CD4-positive, alpha-beta memory T cell (primary cell): ENCODE measurements around the gene HIC1. TPM values are rescaled to one million over a fixed set of nuclear protein-coding genes. Genes with fewer than 3 reads are reported as not detected.

ENCODE experiments used
- CTCF ChIA-PET: fragments of 350-600 bp; sonication (Branson Sonifier 250); formaldehyde crosslinking; loops from one replicate; lab custom pipeline; 2021; ENCODE audit warnings: inconsistent platforms; ENCODE audit not compliant: partially characterized antibody; lab: Charles Lee
- POLR2A ChIA-PET: fragments of 350-600 bp; sonication (Branson Sonifier 250); formaldehyde crosslinking; loops from one replicate; lab custom pipeline; 2021; ENCODE audit not compliant: partially characterized antibody; lab: Charles Lee
- DNase-seq, 5 donors: peaks; one replicate each; pipeline versions ENCODE4 v3.0.0 to v3.0.0-alpha.2; 2020 to 2022; ENCODE audit warnings: mixed read lengths in 1 of 5
- H3K27ac ChIP-seq: one replicate; pipeline ENCODE4 v1.7.0; 2013; ENCODE audit warnings: low read depth, low read length
- H3K27me3 ChIP-seq: 2 replicates; pipeline ENCODE4 v1.7.0; 2013; ENCODE audit warnings: mild to moderate bottlenecking, low read length, moderate library complexity; ENCODE audit not compliant: insufficient read depth
- H3K36me3 ChIP-seq: 2 replicates; pipeline ENCODE4 v1.7.0; 2013; ENCODE audit warnings: mild to moderate bottlenecking, low read length, moderate library complexity; ENCODE audit not compliant: insufficient read depth
- H3K4me1 ChIP-seq: 2 replicates; pipeline ENCODE4 v1.7.0; 2013; ENCODE audit warnings: mild to moderate bottlenecking, low read length, moderate library complexity; ENCODE audit not compliant: insufficient read depth
- H3K4me3 ChIP-seq, 2 donors: one replicate each; pipeline ENCODE4 v1.7.0; 2013; ENCODE audit warnings: low read length in 2 of 2, mild to moderate bottlenecking in 1 of 2
- H3K9me3 ChIP-seq, 2 donors: one replicate each; pipeline ENCODE4 v1.7.0; 2013; ENCODE audit warnings: low read length in 2 of 2, control low read depth in 1 of 2; ENCODE audit not compliant: control insufficient read depth in 1 of 2
- H3K27ac Mint-ChIP-seq, 7 donors: one replicate each; pipeline ENCODE4 v1.8.0; 2020 to 2021; ENCODE audit warnings: mixed read lengths in 7 of 7, mild to moderate bottlenecking in 6 of 7, inconsistent platforms in 3 of 7, moderate library complexity in 3 of 7
- H3K27me3 Mint-ChIP-seq, 2 donors: one replicate each; pipeline ENCODE4 v1.8.0; 2020 to 2021; ENCODE audit warnings: mixed read lengths in 2 of 2
- H3K36me3 Mint-ChIP-seq, 2 donors: one replicate each; pipeline ENCODE4 v1.8.0; 2020 to 2021; ENCODE audit warnings: mixed read lengths in 2 of 2, inconsistent platforms in 1 of 2, mild to moderate bottlenecking in 1 of 2
- H3K4me1 Mint-ChIP-seq, 4 donors: one replicate each; pipeline ENCODE4 v1.8.0; 2020 to 2021; ENCODE audit warnings: mixed read lengths in 4 of 4, mild to moderate bottlenecking in 1 of 4
- H3K4me3 Mint-ChIP-seq, 8 donors: one replicate each; pipeline ENCODE4 v1.8.0; 2020 to 2021; ENCODE audit warnings: mixed read lengths in 8 of 8, mild to moderate bottlenecking in 7 of 8, moderate library complexity in 6 of 8, inconsistent platforms in 3 of 8
- H3K9me3 Mint-ChIP-seq, 8 donors: one replicate each; pipeline ENCODE4 v1.8.0; 2020 to 2021; ENCODE audit warnings: mixed read lengths in 8 of 8, mild to moderate bottlenecking in 5 of 8, inconsistent platforms in 3 of 8, moderate library complexity in 1 of 8
- intact Hi-C: fragments of 100-400 bp; cut with micrococcal nuclease; formaldehyde crosslinking; loops from one replicate; pipeline ENCODE4 v1.15.1; 2023
- polyA plus RNA-seq, 2 donors: library from polyadenylated mRNA; unstranded; fragments of 300-500 nt; fragmentation: Illumina TruSeq; gene quantifications; one replicate each; pipeline ENCODE4 v1.2.3, GENCODE V29; 2021
- total RNA-seq, 2 experiments: library from RNA; stranded (reverse); gene quantifications; one replicate each; pipeline ENCODE4 v1.2.3, GENCODE V29; 2021

Gene HIC1
- total and polyA plus RNA-seq, 4 experiments from 2014 or later: 0.39 to 5.2 (median 3.3) TPM

DNA sequence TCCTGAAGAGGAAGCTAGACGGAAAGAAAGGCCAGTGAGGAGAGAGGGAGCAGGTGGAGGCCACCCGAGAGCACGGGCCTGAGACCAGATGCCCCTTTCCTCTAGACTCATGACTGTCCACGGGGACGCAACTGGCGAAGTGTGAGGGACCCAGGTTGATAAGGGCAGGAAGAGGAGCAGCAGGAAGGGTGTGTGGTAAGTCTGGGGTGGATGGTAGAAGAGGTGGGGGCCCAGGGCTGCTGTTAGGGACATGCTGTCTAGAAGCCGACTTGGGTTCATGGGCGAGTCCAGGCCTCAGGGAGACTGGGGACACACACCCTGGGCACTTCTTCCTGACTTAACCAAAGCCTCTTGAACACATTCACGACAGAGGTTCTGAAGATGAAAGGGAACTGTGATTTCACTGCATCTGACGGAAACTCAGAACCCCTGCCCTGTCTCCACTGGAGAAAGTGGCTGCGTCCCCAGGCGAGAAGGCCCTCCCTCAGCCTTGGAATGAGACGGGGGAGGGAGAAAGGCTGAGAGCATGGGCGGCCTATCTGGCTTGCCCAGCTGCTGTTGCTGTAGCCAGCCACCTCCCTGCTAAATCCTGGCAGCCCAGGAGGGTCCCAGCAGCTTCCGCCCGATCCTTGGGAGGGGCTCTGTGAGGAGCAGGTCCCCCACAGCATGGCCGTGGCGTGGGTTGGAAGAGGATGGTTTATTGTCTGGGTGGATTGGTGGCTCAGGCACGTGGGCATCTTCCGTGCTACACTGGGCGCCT, 6.0 kb downstream of the HIC1 start:
- H3K27ac Mint-ChIP-seq: peak overlapping the region in 6 of 7 donors; percentile 35 to 71 (median 54)
- Histone ChIP-seq H3K4me3 (no peak overlapping the region), H3K27ac (no peak overlapping the region), H3K9me3 (no peaks in the 10 kb centered on the region), H3K36me3 (peaks cover 21% of the 10 kb centered on the region), H3K4me1 (peaks cover 13% of the 10 kb centered on the region), H3K27me3 (no peaks in the 10 kb centered on the region)
- DNase-seq: no peak
- H3K36me3 Mint-ChIP-seq: peaks cover 41 to 42% of the 10 kb centered on the region in 2 donors
- no peaks in the 10 kb centered on the region for H3K27me3 Mint-ChIP-seq
- peaks cover 5 to 13% (median 8%) of the 10 kb centered on the region in 4 donors for H3K4me1 Mint-ChIP-seq
- POLR2A ChIA-PET: no interaction called here
- CTCF ChIA-PET: interaction anchor here (0.6 to 8.6 kb wide), 3 partner anchors 9 to 184 kb away, joined by 4 to 192 read pairs (median 6); no protein-coding TSS in a partner anchor
- peak overlapping the region in 1 of 8 donors; percentile 54 for H3K4me3 Mint-ChIP-seq
- intact Hi-C loops: no loop called here
- no peaks in the 10 kb centered on the region for H3K9me3 Mint-ChIP-seq

DNA sequence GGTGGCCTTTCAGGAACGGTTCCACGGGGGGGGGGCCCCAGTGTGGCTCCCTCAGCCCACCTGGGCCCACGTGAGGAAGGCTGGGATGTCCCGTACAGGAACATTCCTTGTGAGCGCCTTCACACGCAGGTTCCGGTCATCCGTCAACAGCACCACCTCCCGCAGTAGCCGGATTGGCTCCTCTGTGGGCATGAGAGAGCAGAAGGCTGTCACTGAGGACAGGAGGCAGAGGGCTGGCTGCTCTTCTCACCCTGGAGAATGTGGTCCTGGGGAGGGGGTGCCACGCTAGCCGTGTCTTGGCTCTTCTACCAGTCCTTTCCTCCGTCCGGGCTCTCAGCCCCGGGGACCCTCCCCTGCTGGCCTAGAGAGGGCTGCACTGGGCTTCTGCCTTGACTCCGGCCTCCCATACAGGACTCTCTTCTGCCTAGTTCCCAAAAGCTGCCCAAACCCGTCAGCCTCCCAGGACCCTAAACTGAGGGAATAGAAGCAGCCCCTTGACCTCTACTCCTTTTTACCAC, 6.6 kb downstream of the HIC1 start:
- no peaks in the 10 kb centered on the region for H3K27me3 ChIP-seq
- CTCF ChIA-PET: no interaction called here

DNA sequence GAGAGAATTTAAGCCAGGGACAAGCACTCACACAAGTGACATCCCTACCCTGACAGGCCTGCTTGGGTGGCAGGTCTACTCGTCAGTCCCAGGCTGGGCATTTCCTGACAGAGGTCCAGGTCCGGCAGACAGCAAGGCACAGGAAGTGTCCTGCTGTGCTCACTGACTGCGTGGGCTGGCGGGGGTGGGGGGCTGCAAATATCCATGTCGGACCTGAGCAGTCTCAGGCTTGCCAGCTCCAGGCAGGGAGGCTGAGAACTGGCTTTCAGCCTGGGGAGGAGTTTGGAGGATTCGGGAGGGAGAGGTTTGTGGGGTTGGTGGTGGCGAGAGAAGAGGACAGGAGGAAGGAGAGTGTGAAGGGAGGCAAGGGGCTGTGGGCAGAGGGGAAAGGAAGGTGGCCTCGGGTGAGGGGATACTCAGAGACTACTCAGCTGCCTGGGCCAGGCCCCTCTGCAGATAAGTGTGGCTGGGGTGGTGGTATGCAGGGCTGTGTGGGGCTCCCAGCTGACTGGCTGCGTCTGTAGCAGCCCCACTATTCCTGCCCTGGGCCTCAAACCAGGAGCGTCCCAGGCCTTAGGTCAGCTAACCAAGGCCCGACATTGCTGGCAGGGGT, 7.8 kb downstream of the HIC1 start:
- no peak for DNase-seq
- ChIA-PET POLR2A (no interaction called here), CTCF (no interaction called here)
- H3K27me3 Mint-ChIP-seq: no peaks in the 10 kb centered on the region
- Histone ChIP-seq H3K4me3 (no peak overlapping the region), H3K27ac (no peak overlapping the region), H3K27me3 (no peaks in the 10 kb centered on the region), H3K36me3 (peaks cover 27% of the 10 kb centered on the region), H3K4me1 (peaks cover 9% of the 10 kb centered on the region), H3K9me3 (no peaks in the 10 kb centered on the region)
- peaks cover 5 to 13% (median 8%) of the 10 kb centered on the region in 4 donors for H3K4me1 Mint-ChIP-seq
- no peaks in the 10 kb centered on the region for H3K9me3 Mint-ChIP-seq
- H3K27ac Mint-ChIP-seq: peak overlapping the region in 2 of 7 donors; percentile 29 to 58
- intact Hi-C loops: no loop called here
- no peak overlapping the region for H3K4me3 Mint-ChIP-seq
- peaks cover 51 to 58% of the 10 kb centered on the region in 2 donors for H3K36me3 Mint-ChIP-seq

More for the DNA sequence above, 6.6 kb downstream of the HIC1 start:
- H3K27ac ChIP-seq: no peak overlapping the region
- intact Hi-C loops: no loop called here
- DNase-seq: no peak
- H3K27me3 Mint-ChIP-seq: no peaks in the 10 kb centered on the region
- H3K36me3 Mint-ChIP-seq: peaks cover 45 to 49% of the 10 kb centered on the region in 2 donors
- no peaks in the 10 kb centered on the region for H3K9me3 Mint-ChIP-seq
- no peak overlapping the region for H3K4me3 Mint-ChIP-seq
- H3K4me1 Mint-ChIP-seq: peaks cover 5 to 13% (median 9%) of the 10 kb centered on the region in 4 donors
- peak overlapping the region in 1 of 7 donors; percentile 57 for H3K27ac Mint-ChIP-seq
- peaks cover 21% of the 10 kb centered on the region for H3K36me3 ChIP-seq
- peaks cover 7% of the 10 kb centered on the region for H3K4me1 ChIP-seq
- POLR2A ChIA-PET: no interaction called here
- no peak overlapping the region for H3K4me3 ChIP-seq
- H3K9me3 ChIP-seq: no peaks in the 10 kb centered on the region

DNA sequence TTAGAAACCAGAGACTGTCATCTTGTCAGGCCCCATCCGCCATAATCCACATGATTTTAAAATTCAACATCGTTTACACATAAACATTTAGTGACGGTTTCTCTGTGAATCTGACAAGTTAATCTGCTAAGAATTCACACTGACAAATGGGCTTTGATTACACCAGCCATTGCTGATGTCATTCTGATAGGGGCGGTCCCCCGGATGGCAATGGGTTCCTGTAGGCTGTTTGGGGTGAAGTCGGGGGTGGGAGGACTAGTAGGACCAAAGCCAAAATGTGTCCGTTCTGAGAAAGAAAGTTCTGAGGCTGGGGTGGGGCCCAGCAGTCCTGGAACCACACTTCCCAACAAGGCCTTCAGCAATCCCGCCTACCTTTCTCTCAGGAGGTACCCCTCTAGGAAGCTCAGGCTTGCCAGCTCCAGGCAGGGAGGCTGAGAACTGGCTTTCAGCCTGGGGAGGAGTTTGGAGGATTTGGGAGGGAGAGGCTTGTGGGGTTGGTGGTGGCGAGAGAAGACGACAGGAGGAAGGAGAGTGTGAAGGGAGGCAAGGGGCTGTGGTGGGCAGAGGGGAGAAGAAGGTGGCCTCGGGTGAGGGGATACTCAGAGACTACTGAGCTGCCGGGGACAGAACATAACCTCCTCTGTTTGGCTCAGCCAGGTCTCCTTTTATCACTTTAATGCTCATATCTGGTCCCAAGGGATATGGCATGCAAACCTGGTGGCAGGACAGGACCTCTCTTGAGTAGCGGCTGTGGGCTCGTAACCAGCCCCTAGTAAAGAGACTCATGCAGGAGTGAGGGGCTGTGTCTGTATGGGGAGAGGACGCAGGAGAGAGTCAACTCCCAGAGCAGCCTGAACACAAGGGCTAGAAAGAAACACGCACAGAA, 8.6 kb downstream of the HIC1 start:
- Histone ChIP-seq H3K36me3 (peaks cover 28% of the 10 kb centered on the region), H3K27me3 (no peaks in the 10 kb centered on the region), H3K27ac (no peak overlapping the region), H3K9me3 (no peaks in the 10 kb centered on the region), H3K4me3 (no peak overlapping the region), H3K4me1 (peaks cover 12% of the 10 kb centered on the region)
- peaks cover 57 to 65% of the 10 kb centered on the region in 2 donors for H3K36me3 Mint-ChIP-seq
- ChIA-PET POLR2A (interaction anchor here (2.6 kb wide), 1 partner anchor 7 kb away, joined by 11 read pairs; no protein-coding TSS in a partner anchor), CTCF (interaction anchor here (2.7 kb wide), 1 partner anchor 182 kb away, joined by 15 read pairs; no protein-coding TSS in a partner anchor)
- H3K27ac Mint-ChIP-seq: peak overlapping the region in 4 of 7 donors; percentile 49 to 78 (median 72)
- no peak for DNase-seq
- peaks cover 6 to 11% (median 8%) of the 10 kb centered on the region in 4 donors for H3K4me1 Mint-ChIP-seq
- peak overlapping the region in 1 of 8 donors; percentile 30 for H3K4me3 Mint-ChIP-seq
- H3K9me3 Mint-ChIP-seq: no peaks in the 10 kb centered on the region
- H3K27me3 Mint-ChIP-seq: no peaks in the 10 kb centered on the region
- intact Hi-C loops: no loop called here

DNA sequence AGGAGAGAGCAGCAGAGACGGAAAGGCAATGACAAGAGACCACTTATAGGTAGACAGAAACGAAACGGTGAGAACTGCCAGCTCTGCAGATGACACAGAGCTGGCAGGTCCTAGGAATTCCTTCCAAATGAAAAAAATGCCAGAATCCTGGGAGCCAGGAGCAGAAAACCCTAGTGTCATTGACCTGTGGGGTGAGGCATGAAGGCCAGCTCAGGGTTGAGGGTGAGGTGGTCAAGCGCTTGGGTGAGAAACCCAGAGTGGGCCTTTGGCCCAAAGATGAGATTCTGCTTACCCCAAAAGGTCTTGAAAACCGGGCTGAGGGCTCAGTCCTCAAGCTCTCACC, 9.2 kb downstream of the HIC1 start:
- POLR2A ChIA-PET: interaction anchor here (2.6 kb wide), 1 partner anchor 8 kb away, joined by 11 read pairs; no protein-coding TSS in a partner anchor
- H3K4me3 ChIP-seq: no peak overlapping the region
- H3K9me3 ChIP-seq: no peaks in the 10 kb centered on the region
- H3K27me3 ChIP-seq: no peaks in the 10 kb centered on the region
- Mint-ChIP-seq H3K36me3 (peaks cover 63 to 71% of the 10 kb centered on the region in 2 donors), H3K27me3 (no peaks in the 10 kb centered on the region), H3K27ac (peak overlapping the region in 4 of 7 donors; percentile 49 to 78 (median 72)), H3K4me1 (peaks cover 7 to 16% (median 11%) of the 10 kb centered on the region in 4 donors), H3K4me3 (no peak overlapping the region), H3K9me3 (no peaks in the 10 kb centered on the region)
- peaks cover 12% of the 10 kb centered on the region for H3K4me1 ChIP-seq
- DNase-seq: no peak
- intact Hi-C loops: no loop called here
- CTCF ChIA-PET: interaction anchor here (2.7 kb wide), 1 partner anchor 181 kb away, joined by 15 read pairs; no protein-coding TSS in a partner anchor
- H3K27ac ChIP-seq: no peak overlapping the region
- peaks cover 28% of the 10 kb centered on the region for H3K36me3 ChIP-seq

DNA sequence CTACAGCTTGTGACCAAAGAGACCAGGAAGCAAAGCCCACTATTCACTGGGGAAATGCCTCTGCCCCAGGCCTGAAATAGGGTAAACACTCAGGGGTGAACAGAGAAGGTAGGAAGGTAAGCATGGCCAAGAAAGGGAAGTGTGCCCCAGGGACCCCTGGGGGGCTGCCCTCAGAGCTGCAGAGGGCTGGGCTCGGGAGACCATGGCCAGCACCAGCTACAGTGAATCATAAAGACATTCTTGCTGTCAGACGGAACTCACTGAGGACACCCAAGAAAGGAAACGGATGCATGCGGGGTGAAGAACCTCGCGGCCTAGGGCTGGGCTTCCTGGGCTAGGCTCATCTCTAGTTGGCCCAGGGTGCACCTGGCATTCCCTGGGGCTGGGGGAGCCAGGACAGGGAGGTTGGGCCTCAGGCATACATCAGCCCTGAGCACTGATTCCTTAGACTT, 9.6 kb downstream of the HIC1 start:
- Histone ChIP-seq H3K27ac (no peak overlapping the region), H3K4me3 (no peak overlapping the region), H3K27me3 (no peaks in the 10 kb centered on the region), H3K4me1 (peaks cover 12% of the 10 kb centered on the region), H3K36me3 (peaks cover 28% of the 10 kb centered on the region), H3K9me3 (no peaks in the 10 kb centered on the region)
- Mint-ChIP-seq H3K4me1 (peaks cover 7 to 13% (median 8%) of the 10 kb centered on the region in 4 donors), H3K36me3 (peaks cover 65 to 73% of the 10 kb centered on the region in 2 donors), H3K27ac (peak overlapping the region; percentile 19 to 93 (median 77)), H3K4me3 (peak overlapping the region in 2 of 8 donors; percentile 41 to 54), H3K27me3 (no peaks in the 10 kb centered on the region), H3K9me3 (no peaks in the 10 kb centered on the region)
- intact Hi-C loops: no loop called here
- CTCF ChIA-PET: interaction anchor here (1.7 to 2.7 kb wide), 2 partner anchors 9 to 181 kb away, joined by 6 to 15 read pairs; no protein-coding TSS in a partner anchor
- DNase-seq: no peak
- POLR2A ChIA-PET: interaction anchor here (2.6 kb wide), 1 partner anchor 8 kb away, joined by 11 read pairs; no protein-coding TSS in a partner anchor
